ENCODE results near the gene SLC25A21.

GRCh38 chr14:36900846-36901245 lies 271.6 kb downstream of the SLC25A21 start:
- TF ChIP-seq POLR2A (IDR thresholded peaks at IDR 0.05; ENCODE audit: low read depth, low read length) (no peak), POLR2AphosphoS5 (IDR thresholded peaks at IDR 0.05; ENCODE audit: low read depth, low read length) (no peak)
